ENCODE results near the gene SOHLH1. TPM values are rescaled to one million over a fixed set of nuclear protein-coding genes. Genes with fewer than 3 reads are reported as not detected.

The SOHLH1 gene
- total and polyA plus RNA-seq, 2 of the 13 experiments (the other 11 are each of a cell fraction or from before 2014, with no cell fraction given): 0.15 TPM

DNA sequence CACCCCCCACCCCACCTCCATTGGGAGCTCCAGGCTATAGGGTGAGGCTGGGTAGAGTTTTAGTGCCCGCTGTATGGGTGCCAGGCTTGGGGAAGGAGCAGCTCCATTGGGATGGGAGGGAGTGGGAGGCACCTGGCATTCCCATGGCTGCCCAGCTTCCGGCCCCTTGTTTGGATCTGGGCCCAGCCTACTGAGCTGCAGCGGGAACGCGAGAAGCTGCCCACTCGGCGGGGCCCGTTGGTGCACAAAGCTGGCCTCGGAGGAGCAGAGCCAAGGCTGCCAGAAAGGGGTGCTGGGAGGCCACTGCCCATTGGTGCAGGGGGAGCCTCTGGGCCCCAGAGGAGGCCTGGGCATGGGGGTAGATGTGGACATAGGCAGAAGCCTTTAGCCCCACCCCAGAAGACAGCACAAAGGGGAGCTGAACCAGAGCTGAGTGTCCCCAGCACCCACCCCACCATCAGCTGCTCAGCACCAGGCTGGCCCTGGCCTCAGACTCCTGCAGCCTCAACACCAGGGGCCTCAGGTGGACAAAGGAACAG is 31.7 kb downstream of the SOHLH1 start:
- DNase-seq (ENCODE audit: low spot score) (no peak), ATAC-seq (no peak), FAIRE-seq (no peak)
- Histone ChIP-seq H3K79me2 (ENCODE audit: insufficient read depth, low read length) (no peaks in the 10 kb centered on the region), H4K20me1 (ENCODE audit: insufficient read depth, low read length) (0 out of 2 replicates have a peak, but pooled peaks cover 2% of the 10 kb centered on the region), H3K27me3 (ENCODE audit: control insufficient read depth in 1 of 2, insufficient read depth in 2 of 2, low read length in 2 of 2) (peaks cover 10 to 50% of the 10 kb centered on the region in 2 experiments; a peak in 4 of 5 replicates), H3K36me3 (replicated peaks in 1 of 2; ENCODE audit: control insufficient read depth in 1 of 2, insufficient read depth in 2 of 2, low read length in 2 of 2) (no peaks in the 10 kb centered on the region), H3K9ac (ENCODE audit: insufficient read depth, low read depth, low read length) (no peak overlapping the region), H2AFZ (ENCODE audit: low read length) (no peak overlapping the region), H3K4me1 (ENCODE audit: insufficient read depth, low read length) (no peaks in the 10 kb centered on the region), H3K27ac (ENCODE audit: extremely low read length, insufficient read depth, low read length) (no peak overlapping the region), H3K4me3 (replicated peaks in 1 of 3; ENCODE audit: insufficient read depth in 1 of 3, low read depth in 2 of 3, low read length in 3 of 3) (no peak overlapping the region), H3K9me3 (ENCODE audit: low read length) (no peaks in the 10 kb centered on the region), H3K4me2 (ENCODE audit: low read depth, low read length) (no peak overlapping the region)
- intact Hi-C loops (cut with micrococcal nuclease; ENCODE audit: unreplicated experiment) (no loop called here), in situ Hi-C loops (cut with HindIII; ENCODE audit: extremely low pct_ligation_motif_present, low pct_unique_long_range_greater_than_20kb) (no loop called here)
- POLR2A ChIA-PET: no interaction called here
- TF ChIP-seq MYNN (CRISPR knock-in tag; IDR thresholded peaks at IDR 0.05; ENCODE audit: low read depth) (no peak), ONECUT2 (CRISPR knock-in tag; IDR thresholded peaks at IDR 0.05) (no peak)
- TF ChIP-seq, protein P1, sequence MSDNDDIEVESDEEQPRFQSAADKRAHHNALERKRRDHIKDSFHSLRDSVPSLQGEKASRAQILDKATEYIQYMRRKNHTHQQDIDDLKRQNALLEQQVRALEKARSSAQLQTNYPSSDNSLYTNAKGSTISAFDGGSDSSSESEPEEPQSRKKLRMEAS (IDR thresholded peaks at IDR 0.05): no peak
- 0% methylated on average over 1 of the region's 9 CpGs for WGBS (ENCODE audit: low lambda C conversion rate)
- CTCF ChIA-PET (ENCODE audit: low intra/inter-chr PET ratio, low total read pairs): no interaction called here
- no TSS peak for BruUV-seq (replicated peaks)

- no peak for ATAC-seq
- TF ChIP-seq DNMT3B (CRISPR knock-in tag; conservative IDR thresholded peaks at IDR 0.05) (no peak), KLF11 (CRISPR knock-in tag; IDR thresholded peaks at IDR 0.05) (no peak), RXRA (CRISPR knock-in tag; IDR thresholded peaks at IDR 0.05) (no peak), IRX3 (CRISPR knock-in tag; IDR thresholded peaks at IDR 0.05; ENCODE audit: borderline replicate concordance, low read depth) (no peak), ZNF713 (CRISPR knock-in tag; IDR thresholded peaks at IDR 0.05) (no peak), ZNF546 (CRISPR knock-in tag; conservative IDR thresholded peaks at IDR 0.05) (no peak), ZNF552 (CRISPR knock-in tag; IDR thresholded peaks at IDR 0.05; ENCODE audit: borderline replicate concordance) (no peak), RCOR2 (CRISPR knock-in tag; IDR thresholded peaks at IDR 0.05) (no peak), ZNF446 (CRISPR knock-in tag; IDR thresholded peaks at IDR 0.05) (no peak)
- TF ChIP-seq, protein P2, sequence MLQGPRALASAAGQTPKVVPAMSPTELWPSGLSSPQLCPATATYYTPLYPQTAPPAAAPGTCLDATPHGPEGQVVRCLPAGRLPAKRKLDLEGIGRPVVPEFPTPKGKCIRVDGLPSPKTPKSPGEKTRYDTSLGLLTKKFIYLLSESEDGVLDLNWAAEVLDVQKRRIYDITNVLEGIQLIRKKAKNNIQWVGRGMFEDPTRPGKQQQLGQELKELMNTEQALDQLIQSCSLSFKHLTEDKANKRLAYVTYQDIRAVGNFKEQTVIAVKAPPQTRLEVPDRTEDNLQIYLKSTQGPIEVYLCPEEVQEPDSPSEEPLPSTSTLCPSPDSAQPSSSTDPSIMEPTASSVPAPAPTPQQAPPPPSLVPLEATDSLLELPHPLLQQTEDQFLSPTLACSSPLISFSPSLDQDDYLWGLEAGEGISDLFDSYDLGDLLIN (CRISPR knock-in tag; IDR thresholded peaks at IDR 0.05; ENCODE audit: borderline replicate concordance): no peak
- TF ChIP-seq, protein P3, sequence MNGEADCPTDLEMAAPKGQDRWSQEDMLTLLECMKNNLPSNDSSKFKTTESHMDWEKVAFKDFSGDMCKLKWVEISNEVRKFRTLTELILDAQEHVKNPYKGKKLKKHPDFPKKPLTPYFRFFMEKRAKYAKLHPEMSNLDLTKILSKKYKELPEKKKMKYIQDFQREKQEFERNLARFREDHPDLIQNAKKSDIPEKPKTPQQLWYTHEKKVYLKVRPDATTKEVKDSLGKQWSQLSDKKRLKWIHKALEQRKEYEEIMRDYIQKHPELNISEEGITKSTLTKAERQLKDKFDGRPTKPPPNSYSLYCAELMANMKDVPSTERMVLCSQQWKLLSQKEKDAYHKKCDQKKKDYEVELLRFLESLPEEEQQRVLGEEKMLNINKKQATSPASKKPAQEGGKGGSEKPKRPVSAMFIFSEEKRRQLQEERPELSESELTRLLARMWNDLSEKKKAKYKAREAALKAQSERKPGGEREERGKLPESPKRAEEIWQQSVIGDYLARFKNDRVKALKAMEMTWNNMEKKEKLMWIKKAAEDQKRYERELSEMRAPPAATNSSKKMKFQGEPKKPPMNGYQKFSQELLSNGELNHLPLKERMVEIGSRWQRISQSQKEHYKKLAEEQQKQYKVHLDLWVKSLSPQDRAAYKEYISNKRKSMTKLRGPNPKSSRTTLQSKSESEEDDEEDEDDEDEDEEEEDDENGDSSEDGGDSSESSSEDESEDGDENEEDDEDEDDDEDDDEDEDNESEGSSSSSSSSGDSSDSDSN (CRISPR knock-in tag; IDR thresholded peaks at IDR 0.05): no peak
Observed at GRCh38 chr9:135666534-135667462, 32.5 kb downstream of the SOHLH1 start.

More at GRCh38 chr9:135666534-135667462, 32.5 kb downstream of the SOHLH1 start:
- Histone ChIP-seq H3K79me2 (ENCODE audit: insufficient read depth, low read length) (no peaks in the 10 kb centered on the region), H3K9ac (ENCODE audit: insufficient read depth, low read depth, low read length) (no peak overlapping the region), H2AFZ (ENCODE audit: low read length) (no peak overlapping the region), H3K36me3 (replicated peaks in 1 of 2; ENCODE audit: control insufficient read depth in 1 of 2, insufficient read depth in 2 of 2, low read length in 2 of 2) (no peaks in the 10 kb centered on the region), H3K27ac (ENCODE audit: extremely low read length, insufficient read depth, low read length) (no peak overlapping the region), H3K4me1 (ENCODE audit: insufficient read depth, low read length) (no peaks in the 10 kb centered on the region), H3K27me3 (ENCODE audit: control insufficient read depth in 1 of 2, insufficient read depth in 2 of 2, low read length in 2 of 2) (peaks cover 10 to 50% of the 10 kb centered on the region in 2 experiments; a peak in 4 of 5 replicates), H3K4me2 (ENCODE audit: low read depth, low read length) (no peak overlapping the region), H3K4me3 (replicated peaks in 1 of 3; ENCODE audit: insufficient read depth in 1 of 3, low read depth in 2 of 3, low read length in 3 of 3) (no peak overlapping the region), H4K20me1 (ENCODE audit: insufficient read depth, low read length) (0 out of 2 replicates have a peak, but pooled peaks cover 2% of the 10 kb centered on the region), H3K9me3 (ENCODE audit: low read length) (no peaks in the 10 kb centered on the region)
- no peak for DNase-seq (ENCODE audit: low spot score)
- in situ Hi-C loops (cut with HindIII; ENCODE audit: extremely low pct_ligation_motif_present, low pct_unique_long_range_greater_than_20kb) (no loop called here), intact Hi-C loops (cut with micrococcal nuclease; ENCODE audit: unreplicated experiment) (no loop called here)
- no TSS peak for BruUV-seq (replicated peaks)
- no peak for FAIRE-seq
- WGBS (ENCODE audit: low lambda C conversion rate): 3% methylated on average over 16 of the region's 29 CpGs
- ChIA-PET POLR2A (no interaction called here), CTCF (ENCODE audit: low intra/inter-chr PET ratio, low total read pairs) (no interaction called here)

All from HepG2 (cell line).